Measurements from ENCODE around the gene VAC14.

- TF ChIP-seq CTCF (IDR thresholded peaks at IDR 0.05) (no peak), POLR2A (IDR thresholded peaks at IDR 0.05) (no peak), POLR2AphosphoS5 (IDR thresholded peaks at IDR 0.05) (no peak)
These were observed 95.9 kb downstream of the VAC14 start for GRCh38 chr16:70705056-70705455.
